Limb (tissue), 2 donors: ENCODE data around the gene MIDN.

Experiments
- DNase-seq, 2 donors: peaks; one replicate each; pipeline ENCODE4 v3.0.0-alpha.2; 2016; ENCODE audit errors: extremely low spot score in 2 of 2

Gene MIDN

GRCh38 chr19:1269478-1270212 lies 21.3 kb downstream of the MIDN start:
- DNase-seq, result peak; percentile 84 to 93

- no peak for DNase-seq
Measured at GRCh38 chr19:1270213-1270853, 21.9 kb downstream of the MIDN start.

- no peak for DNase-seq
Measured at GRCh38 chr19:1270854-1271527, 22.6 kb downstream of the MIDN start.

GRCh38 chr19:1271528-1272422 lies 23.4 kb downstream of the MIDN start:
- no peak for DNase-seq

GRCh38 chr19:1272423-1273262 lies 24.3 kb downstream of the MIDN start:
- no peak for DNase-seq

GRCh38 chr19:1273263-1274041 lies 25.1 kb downstream of the MIDN start:
- DNase-seq, result no peak

GRCh38 chr19:1274081-1274851 lies 25.9 kb downstream of the MIDN start:
- no peak for DNase-seq

GRCh38 chr19:1274852-1275259 lies 26.5 kb downstream of the MIDN start:
- DNase-seq, result no peak

GRCh38 chr19:1275260-1275975 lies 27.0 kb downstream of the MIDN start, which contains the start of gene FAM174C:
TSS of gene FAM174C (plus strand) at chr19:1275530. CDS start at chr19:1275550, 20 bp downstream.
- peak; percentile 94 to 98 for DNase-seq

- DNase-seq, result no peak
Measured at GRCh38 chr19:1275976-1276627, 27.7 kb downstream of the MIDN start.

GRCh38 chr19:1276628-1277022 lies 28.2 kb downstream of the MIDN start:
- DNase-seq, result no peak

GRCh38 chr19:1277061-1277460 lies 28.7 kb downstream of the MIDN start:
- no peak for DNase-seq

- no peak for DNase-seq
Measured at GRCh38 chr19:1278074-1278473, 29.7 kb downstream of the MIDN start.

GRCh38 chr19:1278713-1279660 lies 30.6 kb downstream of the MIDN start:
- DNase-seq, result no peak

- peak; percentile 87 to 93 for DNase-seq
Measured at GRCh38 chr19:1279782-1280341, 31.5 kb downstream of the MIDN start.
